ENCODE results near the gene CREB5.
"Not testable (repeated sequence)": the region's sequence is repeated elsewhere in the genome, so short reads cannot be mapped to it uniquely, and the experiment has no call there.

CREB5 gene

DNA sequence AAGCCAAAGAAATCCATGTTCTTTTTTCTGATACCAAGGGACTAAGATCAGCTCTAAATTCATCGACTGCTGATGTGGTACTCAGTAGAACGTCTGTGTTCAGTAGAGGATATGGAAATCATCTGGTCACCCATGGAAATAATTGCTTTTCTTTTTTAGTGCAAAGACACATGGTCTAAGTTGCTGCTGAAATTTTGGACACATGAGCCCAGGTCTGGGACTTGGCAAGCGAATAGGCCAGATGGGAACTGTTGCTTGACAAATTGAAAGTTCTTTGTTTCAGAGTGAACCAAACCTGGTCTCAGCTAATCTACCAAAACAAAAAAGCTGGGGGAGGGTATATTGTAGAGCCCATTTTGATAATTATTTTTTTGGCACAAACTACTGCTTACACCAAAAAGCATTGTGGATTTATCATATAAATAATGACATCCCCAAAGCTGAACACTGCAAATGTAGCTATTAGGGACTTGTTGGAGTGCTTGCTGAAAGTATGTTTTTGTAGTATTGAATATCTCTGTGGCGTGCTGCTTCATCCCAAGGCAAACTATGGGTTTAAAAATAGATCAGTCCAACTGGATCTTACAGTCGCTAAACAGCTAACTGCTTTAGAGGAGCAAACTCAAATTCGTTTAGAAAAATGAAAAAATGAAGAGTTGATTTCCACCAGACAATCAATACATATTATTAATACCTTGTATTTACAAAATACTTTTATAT lies 401.1 kb downstream of the CREB5 start:
- no peak for DNase-seq (ENCODE audit: low spot score)

DNA sequence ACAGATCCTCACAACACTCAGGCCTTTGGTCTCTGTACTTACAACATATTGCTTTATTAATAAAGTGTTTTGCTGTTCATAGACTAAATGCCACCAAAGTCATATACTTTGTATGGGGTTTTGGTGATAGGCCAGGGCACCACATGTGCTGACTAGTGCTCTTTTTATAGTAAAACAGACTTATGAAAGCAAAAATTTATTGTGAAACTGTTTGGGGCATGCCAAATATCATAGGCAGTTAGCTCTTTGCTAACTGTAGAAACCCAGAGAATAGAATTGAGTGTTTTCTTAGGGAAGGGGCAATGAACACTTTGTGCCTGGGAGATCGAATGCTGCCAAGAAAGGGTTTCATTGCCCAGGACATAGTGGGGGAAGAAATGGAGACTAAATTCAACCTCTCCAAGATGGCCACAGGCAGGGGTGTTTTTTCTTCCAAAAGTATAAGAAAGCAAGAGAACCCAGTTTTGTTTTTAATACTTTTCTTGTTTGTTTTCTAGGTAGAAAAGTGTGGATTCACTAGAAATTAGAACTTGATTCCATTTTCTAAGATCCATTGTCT lies 403.1 kb downstream of the CREB5 start:
- no peak for DNase-seq (ENCODE audit: low spot score)

DNA sequence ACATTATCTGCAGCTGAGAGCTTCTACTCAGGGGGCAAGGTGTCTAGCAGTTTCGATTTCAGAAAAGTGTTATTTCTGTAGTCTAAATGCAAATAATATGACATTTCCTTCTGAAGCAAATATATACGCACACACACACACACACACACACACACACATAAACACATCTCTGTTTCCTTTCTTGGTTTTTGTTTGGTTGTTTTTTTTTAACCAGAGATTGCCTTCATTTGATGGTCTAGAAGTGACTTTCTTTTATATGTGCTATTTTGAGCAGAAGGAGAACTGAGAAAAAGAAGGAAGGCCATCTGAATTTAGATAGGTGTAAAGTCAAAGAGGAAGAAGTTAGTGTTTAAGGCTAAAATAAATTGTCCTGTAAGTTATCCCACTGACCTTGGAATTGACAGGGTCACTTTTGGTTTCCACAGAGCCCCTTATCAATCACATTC lies 403.6 kb downstream of the CREB5 start:
- DNase-seq (ENCODE audit: low spot score): no peak

DNA sequence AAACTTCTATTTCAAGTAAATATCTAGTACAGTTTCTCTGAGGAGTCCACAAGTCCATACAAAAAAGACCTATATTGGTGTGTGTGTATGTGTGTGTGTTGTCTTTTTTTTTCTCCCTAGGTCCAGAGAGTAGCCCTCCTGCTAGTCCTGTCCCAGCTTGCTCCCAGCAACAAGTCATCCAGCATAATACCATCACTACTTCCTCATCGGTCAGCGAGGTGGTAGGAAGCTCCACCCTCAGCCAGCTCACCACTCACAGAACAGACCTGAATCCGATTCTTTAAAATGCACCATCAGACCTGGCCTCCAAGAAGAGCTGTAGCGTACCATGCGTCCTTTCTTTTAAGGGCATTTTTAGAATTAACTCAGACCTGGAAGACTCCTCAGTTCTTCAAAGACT lies 406.7 kb downstream of the CREB5 start:
- no peak for DNase-seq (ENCODE audit: low spot score)

DNA sequence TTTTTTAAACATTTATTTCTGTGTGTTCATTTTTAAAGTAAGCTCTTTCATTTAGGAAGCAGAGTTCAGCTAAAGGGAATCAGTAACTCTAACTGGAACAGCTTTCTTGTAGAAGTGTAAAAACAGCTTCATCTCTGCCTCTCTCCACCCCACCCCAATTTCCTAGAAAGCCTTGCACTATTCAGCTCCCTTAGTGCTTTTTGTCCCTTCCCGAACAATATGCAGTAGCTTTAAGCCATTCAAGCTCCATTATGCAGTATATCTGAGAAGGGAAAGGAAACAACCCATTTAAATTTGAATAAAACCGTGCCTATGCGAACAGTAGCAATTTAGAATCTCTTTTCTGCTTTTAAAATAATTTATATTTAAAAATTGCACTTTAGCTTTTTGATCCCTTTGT lies 411.3 kb downstream of the CREB5 start:
- no peak for DNase-seq (ENCODE audit: low spot score)

DNA sequence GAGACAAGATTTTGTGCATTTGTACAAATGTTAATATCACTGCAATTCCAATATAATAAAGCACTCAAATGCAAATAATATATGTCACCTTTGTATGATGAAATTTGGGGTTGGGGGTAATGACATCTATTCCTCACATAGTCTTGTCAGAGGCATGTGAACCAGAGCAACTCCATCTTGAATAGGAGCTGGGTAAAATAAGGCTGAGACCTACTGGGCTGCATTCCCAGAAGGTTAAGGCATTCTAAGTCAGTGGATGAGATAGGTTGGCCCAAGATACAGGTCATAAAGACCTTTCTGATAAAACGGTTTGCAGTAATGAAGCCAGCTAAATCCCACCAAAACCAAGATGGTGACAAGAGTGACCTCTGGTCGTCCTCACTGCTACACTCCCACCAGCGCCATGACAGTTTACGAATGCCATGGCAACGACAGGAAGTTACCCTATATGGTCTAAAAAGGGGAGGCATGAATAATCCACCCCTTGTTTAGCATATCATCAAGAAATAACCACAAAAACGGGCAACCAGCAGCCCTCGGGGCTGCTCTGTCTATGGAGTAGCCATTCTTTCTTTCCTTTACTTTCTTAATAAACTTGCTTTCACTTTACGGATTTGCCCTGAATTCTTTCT lies 413.6 kb downstream of the CREB5 start:
- DNase-seq (ENCODE audit: low spot score): not testable (repeated sequence)

DNA sequence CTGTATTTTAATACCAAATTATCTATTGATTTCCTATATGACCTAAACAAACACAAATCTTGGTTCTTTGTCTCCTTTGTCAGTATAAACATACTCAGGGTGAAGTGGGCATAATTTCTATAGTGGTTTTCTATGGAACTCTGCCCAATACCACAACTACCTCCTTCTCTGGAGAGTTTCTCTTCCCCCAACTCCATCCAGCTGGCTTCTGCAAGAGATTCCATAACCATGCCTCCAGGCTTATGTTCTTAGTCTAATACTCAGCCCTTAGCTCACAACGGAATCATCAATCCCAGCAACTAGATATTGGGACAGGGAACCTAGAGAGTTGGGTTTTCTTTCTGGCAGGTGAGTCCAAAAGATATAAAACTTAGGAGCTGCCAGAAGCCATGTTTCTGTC lies 418.5 kb downstream of the CREB5 start:
- no peak for DNase-seq (ENCODE audit: low spot score)

DNA sequence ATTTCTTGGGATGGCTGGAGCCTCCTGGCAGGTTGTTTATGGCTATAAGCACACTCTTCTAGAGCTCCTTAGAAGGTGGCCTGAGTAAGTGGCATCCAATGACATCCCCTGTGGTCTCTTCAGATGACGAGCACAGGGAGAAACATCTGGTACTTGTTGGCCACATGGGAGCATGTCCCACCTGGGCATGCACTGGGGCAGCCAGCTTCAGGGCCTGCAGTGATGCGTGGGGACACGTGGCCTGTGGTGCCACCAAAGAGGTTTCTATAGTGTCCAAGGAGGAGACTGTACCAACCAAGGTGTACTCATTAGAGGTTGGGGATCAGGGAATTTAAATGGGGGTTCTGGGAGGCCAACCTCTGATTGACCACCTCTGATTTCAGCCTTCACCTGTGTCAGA lies 420.4 kb downstream of the CREB5 start:
- no peak for DNase-seq (ENCODE audit: low spot score)

DNA sequence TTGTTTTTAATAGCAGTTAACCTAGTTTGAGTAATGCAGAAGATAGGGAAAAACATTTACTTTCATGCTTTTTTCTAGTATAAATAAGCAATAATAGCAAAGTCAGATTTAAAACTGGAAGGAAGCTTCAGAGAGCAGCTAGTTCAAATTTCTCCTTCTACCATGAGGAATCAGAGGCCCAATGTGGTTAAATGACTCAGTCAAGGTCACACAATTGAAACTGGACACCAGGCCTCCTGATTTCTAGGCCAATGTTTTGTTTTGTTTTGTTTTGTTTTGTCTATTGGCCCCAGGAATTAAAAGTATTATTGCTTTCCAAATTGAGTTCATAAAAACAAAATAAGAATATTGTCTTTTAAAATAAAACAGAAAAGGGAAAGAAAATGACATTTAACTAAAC lies 423.5 kb downstream of the CREB5 start:
- DNase-seq (ENCODE audit: low spot score): peak; percentile 6

DNA sequence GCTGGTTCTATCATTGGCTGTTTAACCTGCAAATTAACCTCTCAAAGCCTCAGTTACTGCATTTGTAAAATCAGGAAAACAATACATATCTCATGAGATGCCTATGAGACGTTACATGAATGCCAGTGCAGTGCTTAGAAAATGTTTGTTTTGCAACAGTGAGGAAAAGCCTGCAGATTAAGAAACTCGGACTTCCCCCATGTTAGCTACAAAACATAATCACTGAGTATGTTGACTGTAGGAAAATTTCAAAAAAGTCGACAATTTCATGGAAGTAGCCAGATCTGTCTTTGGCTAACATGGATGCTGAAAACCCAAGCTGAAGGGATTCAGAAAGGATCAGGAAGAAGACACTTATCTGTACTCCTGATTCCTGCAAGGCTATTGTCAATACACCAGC lies 424.4 kb downstream of the CREB5 start:
- no peak for DNase-seq (ENCODE audit: low spot score)

DNA sequence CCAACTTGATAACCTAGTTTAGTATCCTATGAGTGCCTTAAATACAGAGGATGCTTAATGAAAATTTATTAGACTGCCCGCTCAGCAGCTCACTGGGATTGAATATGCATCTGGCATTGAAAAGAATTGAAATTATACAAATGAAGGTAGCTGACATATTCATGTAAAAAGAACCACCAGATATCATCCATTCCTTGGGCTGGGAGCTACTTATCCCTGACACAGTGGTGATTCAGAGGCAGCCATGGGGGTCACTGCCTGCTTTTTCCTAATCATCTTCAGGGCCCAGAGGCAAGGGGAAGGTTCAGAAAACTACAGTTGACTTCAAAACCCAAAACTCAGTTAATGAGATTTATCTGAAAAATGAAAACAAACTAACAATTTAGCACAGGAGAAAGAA lies 424.9 kb downstream of the CREB5 start:
- no peak for DNase-seq (ENCODE audit: low spot score)

DNA sequence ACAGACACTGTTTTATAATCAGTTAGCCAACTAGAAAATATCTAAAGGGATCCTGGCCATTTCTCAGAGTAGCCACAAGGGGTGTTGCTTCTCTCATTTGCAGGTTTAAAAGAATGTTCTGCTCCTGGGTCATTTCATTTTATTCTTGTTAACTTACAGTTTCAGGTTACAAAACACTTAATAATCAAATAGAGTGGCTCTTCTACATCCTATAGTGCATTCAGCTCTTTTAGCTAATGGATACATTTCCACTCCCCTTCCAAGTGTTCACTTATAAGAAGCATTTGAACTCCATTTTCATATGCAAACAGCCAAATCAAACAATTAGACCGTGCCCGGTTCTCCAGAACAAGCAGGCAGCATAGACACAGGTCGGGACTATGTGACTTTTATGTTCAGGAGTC lies 428.3 kb downstream of the CREB5 start:
- peak; percentile 17 for DNase-seq (ENCODE audit: low spot score)

DNA sequence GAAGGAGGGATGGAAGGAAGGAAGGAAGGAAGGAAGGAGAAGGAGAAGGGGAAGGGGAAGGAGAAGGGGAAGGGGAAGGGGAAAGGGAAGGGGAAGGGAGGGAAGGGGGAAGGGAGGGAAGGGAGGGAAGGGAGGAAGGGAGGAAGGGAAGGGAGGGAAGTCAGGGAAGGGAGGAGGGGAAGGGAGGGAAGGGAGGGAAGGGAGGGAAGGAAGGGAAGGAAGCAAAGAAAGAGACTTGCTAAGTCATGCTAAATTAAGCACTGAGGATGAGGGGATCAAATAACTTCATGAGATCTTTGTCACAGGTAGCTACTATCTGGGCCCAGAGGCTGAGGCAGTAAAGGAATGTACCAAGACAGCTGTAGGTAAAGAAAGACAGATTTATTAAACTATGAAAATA lies 429.4 kb downstream of the CREB5 start:
- no peak for DNase-seq (ENCODE audit: low spot score)

DNA sequence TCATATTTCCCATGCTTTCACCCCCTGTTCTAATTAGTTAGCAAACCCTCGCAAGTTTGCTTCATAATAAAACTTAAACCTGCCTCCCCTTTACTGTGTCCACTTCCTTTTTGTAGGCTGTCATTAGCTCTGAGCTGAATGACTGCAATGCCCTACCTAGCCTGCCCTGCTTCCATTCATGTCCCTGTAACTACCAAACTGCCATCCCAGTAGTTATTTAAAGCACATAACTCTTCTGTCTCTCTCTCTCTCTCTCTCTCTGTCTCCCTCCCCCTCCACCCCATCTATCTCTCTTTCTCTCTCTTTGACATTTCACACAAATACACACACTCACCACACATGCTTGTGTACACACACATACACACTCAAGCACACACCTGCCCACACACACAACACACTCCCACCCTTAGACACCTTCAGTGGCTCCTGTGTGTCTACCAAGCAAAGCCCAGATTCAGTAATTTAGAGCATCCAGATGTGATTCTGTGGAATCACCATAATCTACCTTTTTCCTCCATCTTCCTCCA lies 430.5 kb downstream of the CREB5 start:
- no peak for DNase-seq (ENCODE audit: low spot score)

DNA sequence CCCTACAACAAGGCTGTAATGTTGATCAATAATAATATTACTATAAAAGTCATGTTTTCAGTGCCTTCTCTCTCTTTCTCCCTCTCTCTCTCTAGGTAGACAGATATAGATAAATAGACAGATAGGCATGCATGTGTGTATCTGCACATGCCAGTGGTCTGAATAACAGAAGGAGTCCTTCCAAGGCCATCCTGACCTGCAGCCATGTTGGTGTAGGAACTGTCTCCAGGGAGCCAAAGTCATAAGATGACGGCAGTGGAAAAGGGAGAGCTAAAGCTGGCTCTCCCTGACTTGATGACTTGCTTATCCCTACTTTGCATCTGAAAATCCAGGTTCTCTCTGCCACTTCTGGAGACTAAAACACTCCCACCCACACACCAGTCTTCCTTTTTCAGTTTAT lies 432.8 kb downstream of the CREB5 start:
- DNase-seq (ENCODE audit: low spot score): no peak

DNA sequence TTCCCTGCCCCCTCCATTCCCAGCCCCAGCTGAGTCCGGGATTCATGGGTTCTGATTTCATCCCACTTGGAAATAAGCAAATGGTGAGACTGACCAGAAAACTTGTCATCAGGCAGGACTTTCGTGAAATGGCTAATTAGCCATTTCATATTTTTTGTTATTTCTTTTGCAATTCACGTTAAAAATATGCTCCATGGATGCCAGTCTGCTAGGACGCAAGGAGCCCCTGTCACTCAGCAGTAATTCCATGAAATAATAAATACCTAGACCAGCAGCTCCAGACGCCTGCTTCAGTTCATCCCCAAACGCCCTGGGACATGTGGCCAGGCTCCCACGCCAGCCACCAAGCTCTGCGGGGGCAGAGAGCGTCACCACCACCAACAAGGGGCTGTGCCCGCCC lies 434.9 kb downstream of the CREB5 start:
- DNase-seq (ENCODE audit: low spot score): no peak

DNA sequence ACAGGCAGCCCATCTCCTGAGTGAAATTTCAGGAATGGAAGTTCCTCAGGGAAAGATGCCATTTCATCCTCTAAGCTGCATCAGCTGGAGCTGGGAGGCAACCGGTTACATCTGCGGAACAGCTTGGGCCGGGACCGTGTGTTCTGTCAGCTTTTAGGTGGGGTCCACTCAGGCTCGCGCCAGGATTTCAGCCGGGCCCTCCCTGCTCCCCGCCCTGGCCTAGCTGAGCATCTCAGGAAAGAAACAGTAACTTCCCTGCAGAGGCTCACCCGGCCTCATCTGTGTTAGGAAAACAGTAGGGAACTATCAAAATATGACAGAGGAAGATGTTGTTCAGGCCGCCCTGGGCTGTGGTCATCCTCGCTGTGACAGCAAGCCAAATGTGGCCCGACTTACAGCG lies 435.4 kb downstream of the CREB5 start:
- DNase-seq (ENCODE audit: low spot score): no peak

DNA sequence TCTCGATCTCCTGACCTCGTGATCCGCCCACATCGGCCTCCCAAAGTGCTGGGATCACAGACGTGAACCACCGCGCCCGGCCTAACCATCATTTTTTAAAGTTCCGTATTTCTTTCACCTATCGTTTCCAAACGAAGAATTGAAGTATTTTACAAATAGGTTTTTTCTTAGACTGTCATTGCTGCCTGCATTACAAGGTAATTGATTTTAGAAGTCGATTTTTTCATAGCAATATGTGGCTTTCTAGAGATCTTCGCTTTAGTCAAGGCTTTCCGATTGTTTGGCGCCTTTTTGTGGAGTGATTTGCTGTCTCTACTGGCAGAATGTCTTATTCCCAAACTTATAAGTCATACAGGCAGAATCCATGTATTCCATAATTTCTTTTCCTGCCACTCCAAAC lies 436.6 kb downstream of the CREB5 start:
- DNase-seq (ENCODE audit: low spot score): no peak

DNA sequence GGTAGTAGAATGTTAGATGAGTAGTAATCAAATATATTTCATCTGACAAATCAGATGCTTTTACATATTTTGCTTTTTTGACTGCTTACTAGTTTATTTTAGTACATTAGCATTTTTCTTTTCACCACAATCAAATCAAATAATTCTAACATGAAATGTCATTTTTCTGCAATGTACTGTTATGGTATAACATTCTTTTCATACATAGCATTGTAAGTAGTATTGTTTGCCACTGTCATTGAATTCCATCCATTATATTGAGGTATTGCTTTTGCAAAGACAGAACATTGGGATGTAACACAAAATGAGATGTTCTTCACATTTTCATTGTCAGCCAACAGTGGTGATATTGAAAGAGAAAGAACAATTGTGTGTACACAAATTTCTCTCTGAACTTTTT lies 438.4 kb downstream of the CREB5 start:
- no peak for DNase-seq (ENCODE audit: low spot score)

DNA sequence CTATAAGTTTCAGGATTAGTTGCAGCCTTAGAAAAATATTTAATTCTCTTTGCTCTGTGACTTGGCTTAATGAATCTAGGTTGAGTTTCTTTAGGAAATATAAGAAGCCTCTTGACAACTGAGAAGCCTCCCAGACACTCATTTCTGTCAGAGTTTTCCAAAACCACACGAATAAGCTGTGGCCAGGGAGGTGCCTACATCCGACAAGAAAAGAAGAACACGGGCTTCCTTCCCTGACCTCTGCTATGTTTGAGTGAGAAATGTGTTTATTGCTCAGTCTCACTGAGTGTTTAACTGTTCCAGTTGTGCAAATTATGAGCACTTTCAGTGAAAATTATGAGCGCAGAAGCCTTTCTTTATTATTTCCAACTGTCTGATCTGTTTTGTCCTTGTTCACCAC lies 440.8 kb downstream of the CREB5 start:
- DNase-seq (ENCODE audit: low spot score): no peak

DNA sequence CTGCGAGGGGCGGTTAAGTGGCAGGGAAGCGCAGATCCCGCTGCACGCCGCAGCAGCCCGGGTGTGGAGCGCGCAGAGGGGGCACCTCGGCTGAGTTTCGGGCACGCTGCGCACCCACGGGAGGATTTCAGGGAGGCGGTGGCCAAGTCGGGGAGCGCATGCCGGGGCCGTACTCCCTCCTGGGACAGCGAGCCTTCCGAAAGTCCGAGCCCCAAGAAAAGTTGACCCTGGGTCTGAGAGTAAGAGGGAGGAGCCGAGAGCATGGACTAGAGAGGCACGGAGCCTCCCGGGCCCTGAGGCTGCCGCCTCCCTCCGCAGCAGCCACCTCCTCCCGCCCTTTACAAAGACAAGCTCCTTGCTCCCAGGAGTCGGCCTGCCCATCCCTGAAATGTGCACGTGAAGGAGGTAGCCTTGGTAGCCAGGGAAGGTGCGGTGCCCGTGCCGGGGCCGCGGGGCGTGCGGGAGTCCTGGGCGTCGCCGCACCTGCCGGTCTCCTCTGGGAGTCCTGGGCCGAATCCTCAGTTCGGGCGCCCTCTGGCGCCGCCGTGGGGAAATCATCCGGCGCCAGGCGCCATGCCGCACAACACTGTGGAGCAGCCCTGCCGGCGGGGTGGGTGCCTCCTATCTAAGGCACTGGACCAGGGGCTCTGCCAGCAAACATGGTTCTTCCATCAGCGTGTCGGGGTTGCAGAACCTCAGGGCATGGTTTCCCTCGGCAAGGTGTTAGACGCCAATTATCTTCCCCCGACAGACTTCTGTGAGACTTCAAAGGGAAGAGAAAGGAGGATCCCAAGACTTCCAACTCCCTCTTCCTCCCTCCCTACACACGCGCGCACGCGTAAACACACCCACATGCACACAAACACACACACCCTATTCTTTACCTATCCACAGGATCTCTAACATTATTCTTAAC lies 441.8 kb downstream of the CREB5 start:
- DNase-seq (ENCODE audit: low spot score): peak; percentile 70

DNA sequence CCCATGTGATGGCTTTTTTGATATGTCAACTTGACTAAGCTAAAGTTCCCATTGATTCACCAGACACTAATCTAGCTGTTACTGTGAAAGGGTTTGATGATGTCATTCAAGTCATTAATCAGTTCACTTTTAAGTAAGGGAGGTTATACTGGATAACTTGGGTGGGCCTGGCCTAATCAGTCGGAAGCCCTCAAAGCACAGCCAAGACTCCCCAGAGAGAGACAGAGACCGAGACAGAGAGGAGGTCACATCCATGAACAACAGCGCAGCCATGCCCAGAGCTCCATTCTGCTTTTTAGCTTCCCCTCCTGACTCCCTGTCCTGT lies 442.4 kb downstream of the CREB5 start:
- DNase-seq (ENCODE audit: low spot score): no peak

Data from hepatic stellate cell (primary cell).